ENCODE results near the gene ANK2. TPM values are rescaled to one million over a fixed set of nuclear protein-coding genes. Genes with fewer than 3 reads are reported as not detected.

ANK2 gene
- total RNA-seq, 4 donors from 2014 or later = 13.7 to 47.4 (median 30.5) TPM

- H3K4me1 ChIP-seq = no peaks in the 10 kb centered on the region
- intact Hi-C loops (cut with DNase I; ENCODE audit: low total_unique reads) (no loop called here), in situ Hi-C loops (cut with MboI; ENCODE audit: low pct_ligation_motif_present in 1 of 4, low pct_unique_long_range_greater_than_20kb in 1 of 4, low sequenced_read_pairs in 3 of 4) (no loop called here)
- no peak for DNase-seq
- no peaks in the 10 kb centered on the region for H3K36me3 ChIP-seq
- no peaks in the 10 kb centered on the region for H3K9me3 ChIP-seq
- TF ChIP-seq POLR2A (IDR thresholded peaks at IDR 0.05) (no peak), POLR2AphosphoS5 (IDR thresholded peaks at IDR 0.05) (no peak), CTCF (IDR thresholded peaks at IDR 0.05) (no peak), EP300 (IDR thresholded peaks at IDR 0.05; ENCODE audit: low read depth) (no peak)
- no peak overlapping the region for H3K4me3 ChIP-seq
- 79 to 84% methylated on average over 2 of the region's 2 CpGs for WGBS, 2 donors (ENCODE audit: low coverage in 1 of 2)
- H3K27ac ChIP-seq = no peak overlapping the region
- no peaks in the 10 kb centered on the region for H3K27me3 ChIP-seq
Measured at GRCh38 chr4:113113151-113113550, 63.7 kb downstream of the ANK2 start.

GRCh38 chr4:113114884-113115283 lies 65.4 kb downstream of the ANK2 start:
- intact Hi-C loops (cut with DNase I; ENCODE audit: low total_unique reads) = no loop called here
- DNase-seq = no peak
- Histone ChIP-seq H3K4me1 (no peaks in the 10 kb centered on the region), H3K9me3 (no peaks in the 10 kb centered on the region), H3K27ac (no peak overlapping the region), H3K27me3 (no peaks in the 10 kb centered on the region), H3K36me3 (no peaks in the 10 kb centered on the region), H3K4me3 (no peak overlapping the region)
- no peak for TF ChIP-seq POLR2AphosphoS5 (IDR thresholded peaks at IDR 0.05)
- no peak for TF ChIP-seq POLR2A (IDR thresholded peaks at IDR 0.05)
- TF ChIP-seq EP300 (IDR thresholded peaks at IDR 0.05; ENCODE audit: low read depth) = no peak
- no peak for TF ChIP-seq CTCF (IDR thresholded peaks at IDR 0.05)
- in situ Hi-C loops (cut with MboI; ENCODE audit: low pct_ligation_motif_present in 1 of 4, low pct_unique_long_range_greater_than_20kb in 1 of 4, low sequenced_read_pairs in 3 of 4) = no loop called here
- WGBS, 2 donors (ENCODE audit: low coverage in 1 of 2) = 90 to 93% methylated on average over 2 of the region's 2 CpGs

- DNase-seq = no peak
- H3K27ac ChIP-seq = no peak overlapping the region
- WGBS, 2 donors (ENCODE audit: low coverage in 1 of 2) = 24 to 41% methylated on average over 8 to 17 of the region's 17 CpGs
Measured at GRCh38 chr4:113116414-113117357, 67.2 kb downstream of the ANK2 start.

GRCh38 chr4:113117358-113117702 lies 67.9 kb downstream of the ANK2 start:
- TF ChIP-seq POLR2A (IDR thresholded peaks at IDR 0.05) (no peak), EP300 (IDR thresholded peaks at IDR 0.05; ENCODE audit: low read depth) (no peak), CTCF (IDR thresholded peaks at IDR 0.05) (no peak), POLR2AphosphoS5 (IDR thresholded peaks at IDR 0.05) (no peak)
- Histone ChIP-seq H3K9me3 (no peaks in the 10 kb centered on the region), H3K27me3 (no peaks in the 10 kb centered on the region), H3K4me1 (no peaks in the 10 kb centered on the region), H3K27ac (no peak overlapping the region), H3K36me3 (no peaks in the 10 kb centered on the region), H3K4me3 (no peak overlapping the region)
- intact Hi-C loops (cut with DNase I; ENCODE audit: low total_unique reads) (no loop called here), in situ Hi-C loops (cut with MboI; ENCODE audit: low pct_ligation_motif_present in 1 of 4, low pct_unique_long_range_greater_than_20kb in 1 of 4, low sequenced_read_pairs in 3 of 4) (no loop called here)
- 63 to 74% methylated on average over 3 of the region's 3 CpGs for WGBS, 2 donors (ENCODE audit: low coverage in 1 of 2)
- DNase-seq = no peak

More at GRCh38 chr4:113116414-113117357, 67.2 kb downstream of the ANK2 start:
- in situ Hi-C loops (cut with MboI; ENCODE audit: low pct_ligation_motif_present in 1 of 4, low pct_unique_long_range_greater_than_20kb in 1 of 4, low sequenced_read_pairs in 3 of 4) = no loop called here
- H3K27me3 ChIP-seq = no peaks in the 10 kb centered on the region
- no peaks in the 10 kb centered on the region for H3K36me3 ChIP-seq
- intact Hi-C loops (cut with DNase I; ENCODE audit: low total_unique reads) = no loop called here
- H3K9me3 ChIP-seq = no peaks in the 10 kb centered on the region
- H3K4me1 ChIP-seq = no peaks in the 10 kb centered on the region
- no peak overlapping the region for H3K4me3 ChIP-seq
- TF ChIP-seq POLR2A (IDR thresholded peaks at IDR 0.05) (no peak), EP300 (IDR thresholded peaks at IDR 0.05; ENCODE audit: low read depth) (no peak), CTCF (IDR thresholded peaks at IDR 0.05) (no peak), POLR2AphosphoS5 (IDR thresholded peaks at IDR 0.05) (no peak)
